ENCODE data around the gene RGS8.

Gene RGS8

GRCh38 chr1:182684116-182684828 is at the start of gene RGS8:
TSS of gene RGS8 (minus strand) at chr1:182684587. CDS start at chr1:182669649, 14,938 bp downstream.
- DNase-seq: no peak

GRCh38 chr1:182731852-182732575 is 47.6 kb upstream of the RGS8 start:
- DNase-seq: no peak

- DNase-seq: no peak
Observed at GRCh38 chr1:182726912-182727311, 42.5 kb upstream of the RGS8 start.

- no peak for DNase-seq
Observed at GRCh38 chr1:182725259-182726255, 41.2 kb upstream of the RGS8 start.

GRCh38 chr1:182724215-182724614 is 39.8 kb upstream of the RGS8 start:
- DNase-seq: no peak

- no peak for DNase-seq
Observed at GRCh38 chr1:182723200-182723599, 38.8 kb upstream of the RGS8 start.

GRCh38 chr1:182721525-182721924 is 37.1 kb upstream of the RGS8 start:
- DNase-seq: no peak

GRCh38 chr1:182720463-182720862 is 36.1 kb upstream of the RGS8 start:
- no peak for DNase-seq

GRCh38 chr1:182719553-182719952 is 35.2 kb upstream of the RGS8 start:
- DNase-seq: no peak

- no peak for DNase-seq
Observed at GRCh38 chr1:182718311-182718710, 33.9 kb upstream of the RGS8 start.

GRCh38 chr1:182716740-182717720 is 32.6 kb upstream of the RGS8 start:
- DNase-seq: no peak

GRCh38 chr1:182715531-182715930 is 31.1 kb upstream of the RGS8 start:
- no peak for DNase-seq

GRCh38 chr1:182714546-182714945 is 30.2 kb upstream of the RGS8 start:
- DNase-seq: no peak

- DNase-seq: no peak
Observed at GRCh38 chr1:182713939-182714338, 29.6 kb upstream of the RGS8 start.

GRCh38 chr1:182713492-182713891 is 29.1 kb upstream of the RGS8 start:
- no peak for DNase-seq

- DNase-seq: no peak
Observed at GRCh38 chr1:182709855-182710254, 25.5 kb upstream of the RGS8 start.

- no peak for DNase-seq
Observed at GRCh38 chr1:182709225-182709764, 24.9 kb upstream of the RGS8 start.

GRCh38 chr1:182707122-182707521 is 22.7 kb upstream of the RGS8 start:
- DNase-seq: no peak

GRCh38 chr1:182704677-182705076 is 20.3 kb upstream of the RGS8 start:
- no peak for DNase-seq

GRCh38 chr1:182703539-182703938 is 19.2 kb upstream of the RGS8 start:
- DNase-seq: peak; percentile 48

GRCh38 chr1:182702826-182703524 is 18.6 kb upstream of the RGS8 start:
- DNase-seq: peak; percentile 21

All from NCI-H1048 (cell line).